CD1c-positive myeloid dendritic cell (primary cell): ENCODE measurements around the gene MATN3.
A peak's percentile ranks its signal among the peaks of the same experiment; 100 is the strongest.

ENCODE experiments used
- DNase-seq: peaks from one replicate; pipeline ENCODE4 v3.0.0-alpha.2; 2016; ENCODE audit errors: extremely low spot score

Gene MATN3

DNA sequence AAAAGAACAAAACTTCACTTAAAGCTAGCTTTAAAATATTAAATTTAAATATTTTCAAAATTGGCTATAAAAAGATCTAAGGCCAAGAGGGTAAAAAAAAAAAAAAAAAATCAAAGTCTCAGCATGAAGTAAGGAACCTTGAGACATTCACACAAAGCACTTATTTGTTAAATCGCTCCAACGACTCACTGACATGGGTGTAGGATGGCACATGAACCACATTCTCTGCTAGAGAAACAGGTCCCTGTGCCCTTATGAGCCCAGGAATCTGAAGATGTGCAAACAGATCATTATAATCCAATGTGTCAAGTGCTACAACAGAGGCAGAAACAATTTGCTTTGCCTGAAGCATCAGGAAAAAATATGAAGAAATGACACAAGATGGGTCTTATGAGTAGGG, 25.2 kb upstream of the MATN3 start:
- DNase-seq = no peak

DNA sequence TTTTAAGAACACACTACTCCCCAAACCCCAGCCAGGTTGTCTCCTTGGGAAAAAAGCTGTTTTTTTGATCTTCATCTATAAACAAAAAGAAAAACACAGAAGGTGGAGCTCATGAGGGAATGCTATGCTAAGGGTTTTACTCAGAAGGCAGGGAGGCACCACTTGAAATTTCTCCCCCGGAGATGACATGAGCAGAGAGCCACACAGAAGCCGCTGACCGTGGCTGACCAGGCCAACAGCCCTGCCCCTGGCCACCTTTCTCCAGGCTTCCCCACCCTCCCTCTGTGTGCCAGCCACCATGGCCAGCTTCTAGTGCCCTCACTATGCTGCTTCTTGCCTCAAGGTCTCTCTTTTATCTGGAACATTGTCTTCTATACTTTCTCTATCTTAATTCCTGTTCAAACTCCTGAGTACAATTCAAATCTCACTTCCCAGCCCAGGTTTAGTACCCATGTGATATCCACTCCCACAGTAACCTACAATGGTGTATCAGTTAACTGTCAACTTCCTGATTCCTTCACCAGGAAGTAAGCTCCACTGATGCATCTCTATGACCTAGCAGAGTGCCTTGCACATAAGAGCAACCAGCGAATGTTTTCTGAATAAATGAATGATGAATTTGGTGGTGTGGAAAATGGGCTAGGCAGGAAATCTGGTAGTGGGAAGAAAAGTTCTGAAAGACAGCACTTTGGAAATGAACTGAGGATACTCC, 23.6 kb upstream of the MATN3 start:
- peak; percentile 54 for DNase-seq

DNA sequence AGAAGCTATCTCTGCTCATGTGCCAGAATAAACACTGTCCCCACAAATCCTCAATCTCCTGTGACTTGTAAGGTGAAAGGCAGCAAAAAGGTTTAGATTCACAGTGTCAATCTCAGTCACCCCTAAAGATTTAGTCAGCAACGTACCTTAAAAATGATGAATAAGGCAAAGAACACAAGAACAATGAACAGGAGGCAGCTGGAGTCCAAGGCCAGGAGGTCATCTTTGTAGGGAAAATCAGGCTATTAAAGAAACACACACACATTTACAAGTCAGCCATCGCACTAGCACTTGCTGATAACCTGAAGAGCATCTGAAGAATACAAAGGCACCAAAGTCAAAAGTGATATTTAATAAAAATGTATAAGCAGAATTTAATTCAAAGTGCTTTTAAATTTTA, 22.4 kb upstream of the MATN3 start:
- no peak for DNase-seq

DNA sequence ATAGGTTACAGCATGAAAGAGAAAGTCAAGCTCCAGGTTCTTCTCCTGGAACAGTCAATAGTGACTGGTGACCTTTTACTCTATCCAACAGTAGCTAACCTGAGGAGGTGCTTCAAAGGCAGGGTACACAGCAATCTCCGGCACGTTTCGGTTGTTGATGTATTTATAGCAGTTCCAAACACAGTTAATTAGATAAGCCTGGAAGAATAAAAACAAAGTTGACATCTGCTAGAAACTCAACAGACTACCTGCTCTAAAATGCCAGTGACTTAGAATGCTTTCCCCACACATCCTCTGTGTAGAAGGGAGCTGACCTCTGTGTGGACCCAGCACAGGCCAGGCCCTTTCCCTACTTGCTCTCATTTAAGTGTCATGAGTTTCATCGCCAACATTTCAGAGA, 21.8 kb upstream of the MATN3 start:
- DNase-seq = no peak

DNA sequence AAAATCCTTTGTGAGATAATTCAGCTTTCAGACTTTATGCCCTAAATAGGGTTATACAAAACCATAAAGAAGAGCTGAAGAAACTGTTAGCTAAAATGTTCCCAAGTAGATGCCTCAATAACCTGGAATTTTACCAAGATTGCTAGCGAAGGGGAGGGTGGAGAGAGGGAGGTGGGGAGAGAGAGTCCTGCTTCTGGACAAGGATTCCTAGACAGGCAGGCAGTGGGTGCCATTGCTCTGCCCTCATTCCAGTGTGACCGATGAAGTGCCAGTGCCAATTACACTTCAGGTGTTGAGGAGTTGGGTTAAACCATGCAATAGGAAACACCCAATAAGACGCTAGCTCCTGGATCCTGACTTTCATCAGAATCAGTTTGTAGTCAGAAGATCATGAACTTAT, 20.9 kb upstream of the MATN3 start:
- no peak for DNase-seq

DNA sequence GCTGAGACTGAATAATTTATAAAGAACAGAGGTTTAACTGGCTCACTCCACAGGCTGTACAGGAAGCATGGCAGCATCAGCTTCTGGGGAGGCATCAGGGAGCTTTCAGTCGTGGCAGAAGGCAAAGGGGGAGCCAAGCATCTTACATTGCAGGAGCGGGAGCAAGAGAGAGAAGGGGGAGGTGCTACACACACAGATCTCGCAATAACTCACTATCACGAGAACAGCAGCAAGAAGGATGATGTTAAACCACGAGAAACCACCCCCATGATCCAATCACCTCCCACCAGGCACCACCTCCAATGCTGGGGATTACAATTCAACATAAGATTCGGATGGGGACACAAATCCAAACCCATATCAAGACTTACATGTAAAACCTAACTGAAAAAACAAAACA, 17.8 kb upstream of the MATN3 start:
- no peak for DNase-seq

DNA sequence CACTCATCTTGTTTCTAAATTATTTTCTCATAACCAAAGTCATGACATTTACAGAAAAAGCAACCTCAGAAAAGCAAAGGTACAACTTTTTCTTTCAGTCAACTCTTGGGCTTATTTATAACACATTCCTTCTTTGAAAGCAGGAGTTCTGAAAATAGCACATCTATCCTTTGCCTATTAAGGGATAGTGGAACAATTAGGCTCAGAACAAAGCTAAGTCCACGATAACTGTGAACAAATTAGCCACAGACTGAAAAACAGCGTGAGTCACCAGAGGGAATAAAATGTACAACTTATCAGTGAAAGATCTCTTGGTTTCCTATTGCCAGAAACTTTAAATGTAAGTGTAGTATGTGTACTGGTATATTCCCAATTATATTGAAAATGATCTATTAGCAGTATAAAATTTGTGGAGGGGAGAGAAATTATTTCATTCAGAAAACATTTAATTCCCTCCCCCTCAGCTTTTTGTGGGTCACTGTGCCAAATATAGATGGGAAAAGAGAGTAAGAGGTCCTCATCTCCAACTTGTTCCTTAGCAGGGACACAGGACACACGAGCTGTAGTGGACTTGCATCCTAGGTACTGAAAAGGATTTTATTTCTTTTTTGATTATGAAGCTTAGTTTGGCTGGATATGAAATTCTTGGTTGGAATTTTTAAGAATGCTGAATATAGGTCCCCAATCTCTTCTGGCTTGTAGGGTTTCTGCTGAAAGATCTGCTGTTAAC, 15.4 kb upstream of the MATN3 start:
- DNase-seq = no peak

DNA sequence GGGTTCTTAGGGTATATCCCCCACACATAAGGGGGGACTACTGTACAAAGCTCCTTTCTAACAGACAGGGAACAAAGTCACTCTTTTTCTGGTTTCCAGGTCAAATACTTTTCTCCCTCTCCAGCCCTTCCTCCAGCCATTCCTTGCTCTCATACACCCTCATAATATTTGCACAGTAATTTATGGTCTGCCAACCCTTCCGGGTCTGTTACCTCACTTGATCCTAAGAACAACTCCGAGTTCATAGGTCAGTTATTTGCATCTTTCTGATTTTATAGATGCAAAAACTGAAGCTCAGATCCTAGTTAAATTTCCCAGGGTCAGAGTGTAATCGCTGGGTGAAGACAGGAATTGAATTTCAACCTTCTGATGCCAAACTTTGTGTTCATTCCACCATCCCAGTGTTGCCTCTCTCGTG, 14.8 kb upstream of the MATN3 start:
- DNase-seq = no peak

DNA sequence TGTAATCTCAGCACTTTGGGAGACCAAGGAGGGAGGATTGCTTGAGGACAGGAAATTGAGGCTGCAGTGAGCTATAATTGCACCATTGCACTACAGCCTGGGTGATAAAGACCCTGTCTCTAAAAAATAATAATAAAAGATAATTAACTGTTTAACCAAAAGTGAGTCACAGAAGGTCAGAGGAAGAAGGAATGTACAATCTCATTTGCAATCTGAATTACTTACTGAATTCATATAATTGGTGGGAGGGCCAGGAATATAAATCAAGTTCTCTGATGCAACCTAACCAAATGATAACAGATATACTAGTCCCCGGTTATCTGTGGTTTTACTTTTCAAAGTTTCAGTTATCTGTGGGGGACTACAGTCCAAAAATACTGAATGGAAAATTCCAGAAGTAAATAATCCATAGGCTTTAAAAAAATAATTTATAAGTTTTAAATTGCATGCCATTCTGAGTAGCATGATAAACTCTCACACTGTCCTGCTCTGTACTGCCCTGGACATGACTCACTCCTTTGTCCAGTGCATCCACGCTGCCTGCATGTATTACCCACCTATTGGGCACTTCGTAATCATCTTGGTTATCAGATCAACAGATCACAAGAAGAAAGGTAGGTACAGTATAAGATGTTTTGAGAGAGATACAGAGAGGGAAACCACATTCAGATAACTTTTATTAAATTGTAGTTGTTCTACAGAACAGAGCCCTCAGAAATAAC, 12.8 kb upstream of the MATN3 start:
- no peak for DNase-seq

DNA sequence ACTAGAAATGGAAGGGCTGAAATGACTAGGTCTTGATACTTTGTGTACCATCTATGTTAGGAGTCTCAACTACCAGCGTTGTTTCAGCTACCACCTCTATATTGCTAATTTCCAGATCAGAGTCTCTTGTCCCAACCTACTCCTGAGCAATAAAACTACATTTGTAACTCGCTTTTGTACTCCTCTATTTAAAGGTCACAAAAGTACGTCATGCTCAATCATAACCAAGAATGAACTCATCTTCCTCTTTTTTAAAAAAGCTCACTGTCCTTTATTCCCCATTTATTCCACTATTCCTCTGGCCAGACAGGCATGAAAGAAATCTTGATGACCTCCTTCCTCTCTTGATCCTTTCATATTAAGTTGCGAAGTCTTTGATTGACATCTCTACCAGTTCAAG, 11.2 kb upstream of the MATN3 start:
- DNase-seq = peak; percentile 39

DNA sequence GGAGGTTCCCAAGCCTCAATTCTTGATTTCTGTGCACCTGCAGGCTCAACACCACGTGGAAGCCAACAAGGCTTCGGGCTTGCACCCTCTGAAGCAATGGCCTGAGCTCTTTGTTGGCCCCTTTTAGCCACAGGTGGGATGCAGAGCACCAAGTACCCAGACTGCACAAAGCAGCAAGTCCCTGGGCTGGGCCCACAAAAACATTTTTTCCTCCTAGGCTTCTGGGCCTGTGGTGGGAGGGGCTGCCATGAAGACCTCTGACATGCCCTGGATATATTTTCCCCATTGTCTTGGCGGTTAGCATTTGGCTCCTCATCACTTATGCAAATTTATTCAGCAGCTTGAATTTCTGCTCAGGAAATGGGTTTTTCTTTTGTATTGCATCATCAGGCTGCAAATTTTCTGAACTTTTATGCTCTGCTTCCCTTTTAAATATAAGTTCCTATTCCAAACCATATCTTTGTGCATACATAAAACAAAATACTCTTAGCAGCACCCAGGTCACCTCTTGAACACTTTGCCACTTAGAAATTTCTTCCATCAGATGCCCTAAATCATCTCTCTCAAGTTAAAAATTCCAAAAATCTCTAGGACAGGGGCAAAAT, 9.0 kb upstream of the MATN3 start:
- no peak for DNase-seq

DNA sequence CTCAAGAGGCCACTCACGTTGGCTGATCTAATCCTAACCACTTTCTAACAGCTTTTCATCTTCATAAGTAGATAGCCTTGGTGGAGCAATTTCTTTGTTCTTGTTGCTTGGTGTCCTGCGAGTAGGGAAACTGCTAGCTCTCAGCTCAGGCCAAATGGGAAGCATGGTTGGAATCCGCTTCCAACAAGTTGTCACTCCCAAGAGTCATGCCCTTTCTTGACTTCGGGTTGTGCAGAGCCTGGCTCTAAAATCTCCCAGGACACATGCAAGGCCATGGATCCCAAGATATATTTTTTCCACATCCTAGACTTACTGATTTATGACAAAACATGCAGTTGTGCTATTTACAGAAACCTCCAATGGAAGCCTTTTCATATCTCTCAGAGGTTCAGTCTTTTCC, 7.3 kb upstream of the MATN3 start:
- no peak for DNase-seq

DNA sequence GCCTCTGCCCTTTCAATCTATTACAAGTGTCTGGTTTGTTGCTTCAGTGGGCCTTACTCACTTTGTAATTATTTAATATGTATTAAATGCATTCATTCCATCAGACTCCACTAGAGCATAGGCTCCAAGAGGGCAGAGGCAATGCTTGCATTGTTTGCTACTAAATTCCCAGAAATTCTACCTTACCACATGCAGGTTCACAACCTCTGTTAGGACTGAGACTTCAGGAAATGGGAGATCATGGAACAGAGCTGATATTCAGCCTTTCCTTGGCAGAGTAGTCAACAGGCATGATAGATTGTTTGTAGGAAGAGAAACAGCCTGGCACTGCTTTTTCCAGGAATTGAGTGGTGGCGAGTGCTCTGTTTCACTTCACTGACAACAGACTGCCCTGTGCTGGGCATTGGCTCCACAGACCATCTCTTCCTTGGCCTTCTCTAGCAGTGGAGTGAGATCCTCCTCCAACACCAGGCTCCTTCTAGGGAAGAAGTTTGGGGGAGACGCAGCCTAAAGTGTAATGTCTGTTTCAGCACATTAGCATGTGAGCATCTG, 6.2 kb upstream of the MATN3 start:
- no peak for DNase-seq

DNA sequence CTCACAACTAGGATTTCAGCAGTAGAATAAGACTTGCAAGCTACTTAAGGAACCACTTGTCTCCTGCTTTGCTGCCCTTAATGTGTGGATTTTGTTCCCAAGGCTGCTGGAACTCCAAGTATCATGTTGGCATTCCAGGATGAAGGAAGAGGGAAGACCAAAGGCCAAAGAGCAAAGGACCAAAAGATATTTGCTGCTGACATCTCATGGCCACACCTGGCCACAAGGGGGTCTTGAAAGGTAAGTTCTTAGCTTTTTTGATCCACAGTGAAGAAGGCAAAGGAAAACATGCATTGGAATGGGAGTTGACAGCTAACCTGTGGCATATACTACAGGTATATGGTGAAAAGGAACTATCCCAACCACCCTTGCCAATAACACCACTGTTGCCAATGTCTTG, 3.9 kb upstream of the MATN3 start:
- no peak for DNase-seq

DNA sequence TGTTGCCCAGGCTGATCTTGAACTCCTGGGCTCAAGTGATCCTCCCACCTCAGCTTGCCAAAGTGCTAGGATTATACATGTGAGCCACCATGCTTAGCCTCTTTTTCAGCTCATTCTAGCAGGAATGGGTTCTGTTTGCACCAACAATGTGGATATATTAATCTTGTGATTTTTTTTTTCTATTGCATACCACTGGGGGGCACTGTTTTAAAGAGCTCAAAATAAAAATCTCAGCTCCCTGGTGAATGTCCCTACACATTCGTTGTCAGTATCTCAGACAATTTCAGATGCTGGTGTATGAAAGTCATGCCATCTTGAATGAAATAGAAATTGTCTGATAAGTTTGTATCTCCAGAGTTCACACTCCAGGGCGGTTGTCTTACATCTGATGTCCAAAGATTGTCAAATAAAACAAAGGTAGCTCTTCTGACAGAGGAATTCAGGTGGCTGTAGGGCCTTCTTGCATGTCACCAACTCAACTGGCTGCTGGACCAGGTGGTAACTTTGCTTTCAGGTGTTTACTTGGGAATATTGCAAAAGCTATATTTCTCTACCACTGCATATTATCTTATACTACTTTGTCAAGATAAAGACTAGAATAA, 3.1 kb upstream of the MATN3 start:
- DNase-seq = peak; percentile 53

DNA sequence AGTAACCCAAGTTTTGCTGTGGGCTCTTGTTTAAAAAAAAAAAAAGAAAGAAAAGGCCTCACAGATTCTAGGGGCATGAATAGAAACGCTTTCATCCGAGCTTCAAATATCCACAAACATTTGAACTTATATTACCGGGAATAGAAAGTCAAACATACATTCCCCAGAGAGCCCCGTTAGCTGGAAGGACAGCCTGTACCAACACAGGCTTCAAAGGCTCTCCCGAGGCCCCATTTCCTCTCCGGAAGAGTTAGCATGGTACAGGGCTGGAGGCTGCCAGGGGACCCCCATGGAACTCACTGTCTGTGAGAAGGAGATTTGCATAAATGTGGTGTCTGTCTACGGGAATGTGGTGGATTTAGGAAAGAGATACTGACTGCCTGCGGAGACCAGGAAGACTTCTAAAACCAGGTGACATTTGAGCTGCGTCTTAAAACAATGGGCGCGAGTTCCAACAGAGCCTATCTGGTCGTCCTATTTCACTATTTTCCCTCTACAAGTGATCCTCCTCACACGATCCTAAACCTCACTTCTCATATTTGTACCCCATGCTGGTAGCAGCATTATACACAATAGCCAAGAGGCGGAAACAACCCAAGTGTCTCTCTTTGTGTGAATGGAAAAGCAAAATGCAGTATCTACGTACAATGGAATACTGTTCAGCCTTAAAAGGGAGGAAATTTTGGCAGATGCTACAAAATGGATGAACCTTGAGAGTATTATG, 820 bp upstream of the MATN3 start:
- DNase-seq = no peak

DNA sequence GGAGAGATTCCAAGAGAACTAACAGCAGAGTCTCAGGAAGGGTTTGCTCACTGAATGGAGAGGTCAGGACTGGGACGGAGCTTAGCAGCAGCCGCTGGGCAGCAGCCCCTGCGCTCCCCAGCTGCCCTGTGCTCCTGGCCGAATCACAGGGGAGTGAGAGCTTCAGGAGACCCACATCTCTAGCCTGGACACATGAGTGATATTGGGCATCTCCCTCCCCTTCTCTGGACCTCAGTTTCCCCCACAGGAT, 511 bp downstream of the MATN3 start:
- DNase-seq = no peak

DNA sequence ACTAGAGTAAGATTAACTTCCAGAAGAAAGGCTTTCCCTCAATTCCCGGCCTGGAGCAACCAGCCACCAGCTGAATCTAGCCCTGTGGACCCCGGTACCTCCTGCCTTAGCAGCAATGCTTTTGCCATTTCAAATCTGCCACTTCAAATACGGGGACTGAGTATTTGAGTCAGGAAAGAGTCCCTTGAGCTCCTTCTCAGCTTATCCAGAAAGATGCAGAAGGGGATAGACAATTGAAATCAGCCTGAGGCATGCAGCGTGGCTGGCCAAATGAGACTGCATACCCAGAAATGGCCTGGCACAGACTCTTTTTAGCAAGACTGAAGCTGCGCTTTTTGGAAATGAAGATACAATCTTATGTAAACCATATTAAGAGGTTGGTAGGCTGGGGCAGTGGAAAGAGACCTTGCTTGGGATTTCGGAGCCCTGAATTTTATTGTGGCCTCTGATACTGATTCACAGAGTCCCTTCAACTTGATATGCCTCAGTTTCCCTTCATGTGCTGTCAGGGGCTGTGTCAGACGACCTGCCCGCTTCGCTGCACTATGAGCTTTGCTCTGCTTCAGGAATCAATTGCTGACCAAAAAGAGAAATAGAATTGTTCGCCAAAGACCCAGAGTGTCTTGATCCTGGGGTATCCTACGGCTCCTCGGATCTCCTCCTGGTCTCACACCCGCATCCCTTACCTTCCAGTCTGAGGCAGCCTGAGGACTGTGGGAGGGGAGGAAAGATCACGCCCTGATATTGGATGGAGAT, 1.0 kb downstream of the MATN3 start:
- no peak for DNase-seq

DNA sequence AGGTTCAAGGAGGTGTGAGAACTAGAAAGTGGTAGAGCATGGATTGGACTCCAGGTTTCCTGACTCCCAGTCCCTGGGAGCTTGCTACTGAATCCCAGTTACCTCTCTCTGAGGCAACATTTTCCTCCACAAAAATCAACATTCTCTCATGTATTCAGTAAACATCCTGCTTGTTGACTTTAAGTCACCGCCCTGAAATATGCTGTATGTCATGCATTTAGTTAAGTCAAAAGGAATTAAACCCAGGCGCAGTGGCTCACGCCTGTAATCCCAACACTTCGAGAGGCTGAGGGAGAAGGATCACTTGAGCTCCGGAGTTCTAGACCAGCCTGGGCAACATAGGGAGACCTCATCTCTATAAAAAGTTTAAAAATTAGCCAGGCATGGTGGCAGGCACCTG, 3.8 kb downstream of the MATN3 start:
- no peak for DNase-seq

DNA sequence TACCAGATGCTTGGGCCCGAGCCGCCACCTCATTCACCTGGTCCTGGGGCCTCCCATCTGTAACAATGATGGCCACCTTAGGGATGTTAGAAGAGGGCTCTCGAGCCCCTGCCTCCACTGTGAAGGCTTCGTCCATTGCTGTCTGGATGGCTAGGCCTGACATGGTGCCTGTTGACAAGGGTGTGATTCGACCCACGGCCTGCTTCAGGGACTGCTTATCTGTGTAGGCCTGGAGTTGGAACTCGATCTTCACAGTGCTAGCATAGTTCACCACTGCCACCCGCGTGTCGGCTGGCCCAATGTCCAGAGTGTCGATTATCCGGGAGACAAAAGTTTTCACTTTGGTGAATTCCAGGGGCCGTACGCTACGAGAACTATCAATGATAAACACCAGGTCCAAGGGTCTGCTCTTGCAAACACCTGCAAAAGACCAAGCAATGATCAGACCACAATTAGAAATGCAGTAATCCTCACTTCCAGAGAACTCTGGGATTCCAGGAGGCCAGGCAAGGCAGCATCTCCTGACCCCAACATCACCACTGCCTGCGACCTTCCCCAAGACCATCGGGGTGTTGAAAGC, 6.5 kb downstream of the MATN3 start:
- DNase-seq = no peak
